Activated CD4-positive, alpha-beta memory T cell treated with anti-CD3 and anti-CD28 coated beads, Interleukin-2, amount 10 ng/mL, durations not matched to agents 7 days and 5 days (primary cell): ENCODE data around the gene PIGN. TPM values are rescaled to one million over a fixed set of nuclear protein-coding genes. Genes with fewer than 3 reads are reported as not detected.

Source experiments
- CTCF ChIA-PET: fragments of 350-600 bp; sonication (Branson Sonifier 250); formaldehyde crosslinking; loops from one replicate; lab custom pipeline; 2021; ENCODE audit warnings: antibody characterized with exemption, inconsistent platforms; lab: Charles Lee
- POLR2A ChIA-PET: fragments of 350-600 bp; sonication (Branson Sonifier 250); formaldehyde crosslinking; loops from one replicate; lab custom pipeline; 2021; ENCODE audit warnings: antibody characterized with exemption; lab: Charles Lee
- DNase-seq: peaks from one replicate; pipeline ENCODE4 v3.0.0-alpha.2; 2020
- H3K27ac Mint-ChIP-seq: one replicate; pipeline ENCODE4 v1.8.0; 2021; ENCODE audit warnings: mild to moderate bottlenecking, mixed read lengths
- H3K27me3 Mint-ChIP-seq: one replicate; pipeline ENCODE4 v1.8.0; 2021; ENCODE audit warnings: mixed read lengths
- H3K36me3 Mint-ChIP-seq: one replicate; pipeline ENCODE4 v1.8.0; 2021; ENCODE audit warnings: low read depth, mixed read lengths
- H3K4me1 Mint-ChIP-seq: one replicate; pipeline ENCODE4 v1.8.0; 2021; ENCODE audit warnings: mixed read lengths
- H3K4me3 Mint-ChIP-seq: one replicate; pipeline ENCODE4 v1.8.0; 2021; ENCODE audit warnings: mild to moderate bottlenecking, mixed read lengths
- H3K9me3 Mint-ChIP-seq: one replicate; pipeline ENCODE4 v1.8.0; 2021; ENCODE audit warnings: mixed read lengths
- total RNA-seq, 2 experiments: library from RNA; stranded (reverse); gene quantifications; one replicate each; pipeline ENCODE4 v1.2.3, GENCODE V29; 2021

Gene PIGN
- 10 to 100 TPM; 27.2 to 29.7 TPM for total RNA-seq

GRCh38 chr18:62186774-62187542 is at the start of gene PIGN, which contains the start of gene RELCH:
TSS of gene PIGN (minus strand) at chr18:62187056. CDS start at chr18:62161353, 25,703 bp downstream.
TSS of gene RELCH (plus strand) at chr18:62187255. CDS start at chr18:62187506, 251 bp downstream.
- peak; percentile 96 for DNase-seq
- peak within 1 kb of the TSS; percentile 90 for H3K27ac Mint-ChIP-seq
- H3K36me3 Mint-ChIP-seq, result peaks cover 37% of the 10 kb centered on the region
- H3K27me3 Mint-ChIP-seq, result no peaks in the 10 kb centered on the region
- H3K4me1 Mint-ChIP-seq, result peaks cover 54% of the 10 kb centered on the region
- H3K4me3 Mint-ChIP-seq, result peak within 1 kb of the TSS; percentile 96
- ChIA-PET POLR2A (interaction anchor here (0.6 to 2.5 kb wide), 20 partner anchors 11 to 795 kb away, joined by 3 to 33 read pairs (median 6); partner anchors contain the start of gene ZCCHC2), CTCF (interaction anchor here (0.7 to 2.2 kb wide), 10 partner anchors 10 to 1131 kb away, joined by 3 to 41 read pairs (median 4); partner anchors contain the start of gene TNFRSF11A)
- no peaks in the 10 kb centered on the region for H3K9me3 Mint-ChIP-seq

- H3K27me3 Mint-ChIP-seq, result no peaks in the 10 kb centered on the region
- H3K4me3 Mint-ChIP-seq, result no peak overlapping the region
- H3K9me3 Mint-ChIP-seq, result peaks cover 4% of the 10 kb centered on the region
- H3K36me3 Mint-ChIP-seq, result peaks cover 59% of the 10 kb centered on the region
- CTCF ChIA-PET, result no interaction called here
- no peak for DNase-seq
- no peak overlapping the region for H3K27ac Mint-ChIP-seq
- POLR2A ChIA-PET, result no interaction called here
- peaks cover 13% of the 10 kb centered on the region for H3K4me1 Mint-ChIP-seq
Measured at GRCh38 chr18:62236252-62236651, 49.4 kb upstream of the PIGN start.

GRCh38 chr18:62226047-62226446 is 39.2 kb upstream of the PIGN start:
- ChIA-PET CTCF (interaction anchor here (1.0 kb wide), 1 partner anchor 51 kb away, joined by 3 read pairs; no protein-coding TSS in a partner anchor), POLR2A (no interaction called here)
- no peak overlapping the region for H3K4me3 Mint-ChIP-seq
- no peak for DNase-seq
- H3K27ac Mint-ChIP-seq, result no peak overlapping the region
- H3K9me3 Mint-ChIP-seq, result peaks cover 10% of the 10 kb centered on the region
- H3K36me3 Mint-ChIP-seq, result peaks cover 66% of the 10 kb centered on the region
- H3K4me1 Mint-ChIP-seq, result no peaks in the 10 kb centered on the region
- no peaks in the 10 kb centered on the region for H3K27me3 Mint-ChIP-seq

- ChIA-PET POLR2A (no interaction called here), CTCF (no interaction called here)
- Mint-ChIP-seq H3K4me3 (no peak overlapping the region), H3K36me3 (peaks cover 60% of the 10 kb centered on the region), H3K27ac (no peak overlapping the region), H3K4me1 (no peaks in the 10 kb centered on the region), H3K27me3 (no peaks in the 10 kb centered on the region), H3K9me3 (peaks cover 10% of the 10 kb centered on the region)
- DNase-seq, result no peak
Measured at GRCh38 chr18:62224229-62224628, 37.4 kb upstream of the PIGN start.

- ChIA-PET POLR2A (no interaction called here), CTCF (interaction anchor here (0.8 kb wide), 1 partner anchor 35 kb away, joined by 3 read pairs; no protein-coding TSS in a partner anchor)
- Mint-ChIP-seq H3K4me3 (no peak overlapping the region), H3K4me1 (peaks cover 2% of the 10 kb centered on the region), H3K36me3 (peaks cover 56% of the 10 kb centered on the region), H3K27ac (no peak overlapping the region), H3K27me3 (no peaks in the 10 kb centered on the region), H3K9me3 (peaks cover 2% of the 10 kb centered on the region)
- DNase-seq, result no peak
Measured at GRCh38 chr18:62214790-62215189, 27.9 kb upstream of the PIGN start.

GRCh38 chr18:62211325-62211828 is 24.5 kb upstream of the PIGN start:
- H3K4me1 Mint-ChIP-seq, result peaks cover 14% of the 10 kb centered on the region
- H3K9me3 Mint-ChIP-seq, result peaks cover 2% of the 10 kb centered on the region
- H3K4me3 Mint-ChIP-seq, result no peak overlapping the region
- H3K27ac Mint-ChIP-seq, result no peak overlapping the region
- ChIA-PET CTCF (no interaction called here), POLR2A (no interaction called here)
- H3K27me3 Mint-ChIP-seq, result no peaks in the 10 kb centered on the region
- DNase-seq, result no peak
- H3K36me3 Mint-ChIP-seq, result peaks cover 54% of the 10 kb centered on the region

- Mint-ChIP-seq H3K4me3 (no peak overlapping the region), H3K36me3 (peaks cover 52% of the 10 kb centered on the region), H3K9me3 (peaks cover 2% of the 10 kb centered on the region), H3K4me1 (peaks cover 14% of the 10 kb centered on the region), H3K27ac (no peak overlapping the region), H3K27me3 (no peaks in the 10 kb centered on the region)
- no peak for DNase-seq
- CTCF ChIA-PET, result no interaction called here
- POLR2A ChIA-PET, result interaction anchor here (0.6 kb wide), 1 partner anchor 1634 kb away, joined by 5 read pairs; no protein-coding TSS in a partner anchor
Measured at GRCh38 chr18:62210138-62210537, 23.3 kb upstream of the PIGN start.

- H3K27me3 Mint-ChIP-seq, result no peaks in the 10 kb centered on the region
- H3K4me1 Mint-ChIP-seq, result peaks cover 14% of the 10 kb centered on the region
- ChIA-PET POLR2A (no interaction called here), CTCF (no interaction called here)
- H3K36me3 Mint-ChIP-seq, result peaks cover 45% of the 10 kb centered on the region
- DNase-seq, result no peak
- H3K9me3 Mint-ChIP-seq, result peaks cover 2% of the 10 kb centered on the region
- H3K27ac Mint-ChIP-seq, result no peak overlapping the region
- H3K4me3 Mint-ChIP-seq, result no peak overlapping the region
Measured at GRCh38 chr18:62209046-62209445, 22.2 kb upstream of the PIGN start.

GRCh38 chr18:62206593-62206992 is 19.7 kb upstream of the PIGN start:
- Mint-ChIP-seq H3K9me3 (peaks cover 2% of the 10 kb centered on the region), H3K27ac (no peak overlapping the region), H3K4me3 (no peak overlapping the region), H3K36me3 (peaks cover 33% of the 10 kb centered on the region), H3K27me3 (no peaks in the 10 kb centered on the region), H3K4me1 (peaks cover 14% of the 10 kb centered on the region)
- ChIA-PET POLR2A (no interaction called here), CTCF (no interaction called here)
- no peak for DNase-seq

- H3K9me3 Mint-ChIP-seq, result peaks cover 2% of the 10 kb centered on the region
- peaks cover 30% of the 10 kb centered on the region for H3K36me3 Mint-ChIP-seq
Measured at GRCh38 chr18:62205824-62206223, 19.0 kb upstream of the PIGN start.

GRCh38 chr18:62201870-62202269 is 15.0 kb upstream of the PIGN start:
- H3K27me3 Mint-ChIP-seq, result no peaks in the 10 kb centered on the region
- no peaks in the 10 kb centered on the region for H3K9me3 Mint-ChIP-seq
- CTCF ChIA-PET, result no interaction called here
- no peak for DNase-seq
- POLR2A ChIA-PET, result interaction anchor here (1.3 kb wide), 1 partner anchor 15 kb away, joined by 6 read pairs; the partner anchor contains the start of genes PIGN and RELCH
- no peak overlapping the region for H3K27ac Mint-ChIP-seq
- H3K4me1 Mint-ChIP-seq, result peaks cover 16% of the 10 kb centered on the region
- H3K36me3 Mint-ChIP-seq, result peaks cover 10% of the 10 kb centered on the region
- H3K4me3 Mint-ChIP-seq, result no peak overlapping the region

More at GRCh38 chr18:62205824-62206223, 19.0 kb upstream of the PIGN start:
- H3K27me3 Mint-ChIP-seq, result no peaks in the 10 kb centered on the region
- no peak for DNase-seq
- H3K4me1 Mint-ChIP-seq, result peaks cover 14% of the 10 kb centered on the region
- H3K27ac Mint-ChIP-seq, result no peak overlapping the region
- H3K4me3 Mint-ChIP-seq, result no peak overlapping the region
- POLR2A ChIA-PET, result no interaction called here
- CTCF ChIA-PET, result no interaction called here

GRCh38 chr18:62200121-62200914 is 13.5 kb upstream of the PIGN start:
- no peak overlapping the region for H3K27ac Mint-ChIP-seq
- POLR2A ChIA-PET, result interaction anchor here (1.3 kb wide), 1 partner anchor 13 kb away, joined by 7 read pairs; the partner anchor contains the start of genes PIGN and RELCH
- CTCF ChIA-PET, result interaction anchor here (0.8 to 0.9 kb wide), 2 partner anchors 11 to 49 kb away, joined by 3 read pairs; no protein-coding TSS in a partner anchor

More at GRCh38 chr18:62200121-62200914, 13.5 kb upstream of the PIGN start:
- no peaks in the 10 kb centered on the region for H3K27me3 Mint-ChIP-seq
- no peak overlapping the region for H3K4me3 Mint-ChIP-seq
- peaks cover 9% of the 10 kb centered on the region for H3K36me3 Mint-ChIP-seq
- no peaks in the 10 kb centered on the region for H3K9me3 Mint-ChIP-seq
- H3K4me1 Mint-ChIP-seq, result peaks cover 19% of the 10 kb centered on the region
- DNase-seq, result no peak
